ENCODE measurements around the gene VIM.

The VIM gene

DNA sequence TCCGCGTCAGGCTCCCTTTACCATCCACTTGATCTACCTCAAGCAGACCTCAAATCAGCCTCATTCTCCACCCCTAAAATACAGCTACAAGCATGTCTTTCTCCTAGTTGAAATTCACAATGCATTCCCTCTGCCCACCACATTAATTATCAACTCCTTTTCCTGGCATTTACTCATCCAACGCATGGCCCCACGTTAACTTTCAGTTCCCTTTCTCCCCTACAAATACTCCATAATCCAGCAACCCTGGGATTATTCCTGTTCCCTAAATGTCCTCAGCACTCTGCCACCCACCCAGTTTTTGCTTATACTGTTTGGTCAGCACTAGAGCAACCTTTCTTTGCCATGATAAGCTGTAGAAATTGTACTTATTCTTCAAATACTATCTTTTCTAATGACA is 5.7 kb upstream of the VIM start:
- H3K4me1 ChIP-seq (ENCODE audit: insufficient read depth, low read length), result peaks cover under 1% of the 10 kb centered on the region
- H3K4me3 ChIP-seq (ENCODE audit: low read depth in 1 of 2, low read length in 2 of 2), result no peak overlapping the region
- no peak overlapping the region for H3K9ac ChIP-seq (ENCODE audit: low read length)
- no peaks in the 10 kb centered on the region for H3K27me3 ChIP-seq (ENCODE audit: control insufficient read depth in 1 of 2, insufficient read depth in 2 of 2, low read length in 2 of 2)
- H3K9me3 ChIP-seq (ENCODE audit: low read length), result no peaks in the 10 kb centered on the region
- no peak overlapping the region for H3K27ac ChIP-seq (ENCODE audit: low read depth, low read length)
- no peaks in the 10 kb centered on the region for H3K36me3 ChIP-seq (ENCODE audit: insufficient read depth, low read length)

DNA sequence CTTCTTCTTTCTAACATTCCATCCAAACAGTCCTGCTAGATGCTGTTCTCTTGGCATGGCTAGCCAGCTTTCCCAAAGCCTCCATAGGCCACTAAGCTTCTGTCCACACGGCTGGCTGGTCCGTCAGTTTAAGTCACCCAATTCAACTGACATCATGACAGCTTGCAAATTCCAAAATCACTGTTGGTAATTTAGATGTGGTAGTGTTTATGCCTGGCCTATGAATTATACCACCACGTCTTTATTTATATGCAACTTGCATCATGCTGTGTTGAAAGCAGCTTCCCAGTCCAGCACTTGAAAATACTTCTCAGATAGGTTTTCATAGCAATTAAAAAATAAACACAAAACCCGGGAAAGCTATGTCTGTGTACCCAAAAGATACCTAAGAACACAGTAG is 2.2 kb upstream of the VIM start:
- Histone ChIP-seq H3K4me3 (ENCODE audit: low read depth in 1 of 2, low read length in 2 of 2) (no peak overlapping the region), H3K36me3 (ENCODE audit: insufficient read depth, low read length) (no peaks in the 10 kb centered on the region), H3K4me1 (ENCODE audit: insufficient read depth, low read length) (peaks cover 8% of the 10 kb centered on the region), H3K9ac (ENCODE audit: low read length) (no peak overlapping the region), H3K27ac (ENCODE audit: low read depth, low read length) (no peak overlapping the region), H3K27me3 (ENCODE audit: control insufficient read depth in 1 of 2, insufficient read depth in 2 of 2, low read length in 2 of 2) (no peaks in the 10 kb centered on the region), H3K9me3 (ENCODE audit: low read length) (no peaks in the 10 kb centered on the region)

DNA sequence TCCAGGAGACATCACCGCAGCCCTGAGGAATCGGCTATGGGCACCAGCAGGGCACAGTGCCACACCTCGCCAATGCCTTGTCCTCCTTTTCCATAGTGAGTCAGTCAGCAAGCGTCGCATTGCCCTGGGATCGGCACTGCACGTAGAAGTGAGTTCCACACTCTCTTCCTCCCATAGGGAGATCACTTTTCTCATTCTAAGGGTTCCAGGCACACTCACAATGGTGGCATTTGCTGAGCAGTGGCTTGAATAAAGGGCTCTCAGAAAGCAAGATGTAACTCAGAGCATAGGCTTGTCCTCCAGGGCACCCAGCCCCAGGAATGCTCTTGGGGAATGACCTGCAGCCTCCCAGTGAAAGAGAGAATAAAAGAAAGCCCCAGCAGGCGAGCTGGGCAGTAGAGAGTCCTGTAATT is 1.1 kb upstream of the VIM start:
- Histone ChIP-seq H3K27me3 (ENCODE audit: control insufficient read depth in 1 of 2, insufficient read depth in 2 of 2, low read length in 2 of 2) (no peaks in the 10 kb centered on the region), H3K36me3 (ENCODE audit: insufficient read depth, low read length) (peaks cover 9% of the 10 kb centered on the region), H3K27ac (ENCODE audit: low read depth, low read length) (peak overlapping the region; percentile 85), H3K4me3 (ENCODE audit: low read depth in 1 of 2, low read length in 2 of 2) (no peak overlapping the region), H3K4me1 (ENCODE audit: insufficient read depth, low read length) (peaks cover 18% of the 10 kb centered on the region), H3K9ac (ENCODE audit: low read length) (no peak overlapping the region), H3K9me3 (ENCODE audit: low read length) (no peaks in the 10 kb centered on the region)

DNA sequence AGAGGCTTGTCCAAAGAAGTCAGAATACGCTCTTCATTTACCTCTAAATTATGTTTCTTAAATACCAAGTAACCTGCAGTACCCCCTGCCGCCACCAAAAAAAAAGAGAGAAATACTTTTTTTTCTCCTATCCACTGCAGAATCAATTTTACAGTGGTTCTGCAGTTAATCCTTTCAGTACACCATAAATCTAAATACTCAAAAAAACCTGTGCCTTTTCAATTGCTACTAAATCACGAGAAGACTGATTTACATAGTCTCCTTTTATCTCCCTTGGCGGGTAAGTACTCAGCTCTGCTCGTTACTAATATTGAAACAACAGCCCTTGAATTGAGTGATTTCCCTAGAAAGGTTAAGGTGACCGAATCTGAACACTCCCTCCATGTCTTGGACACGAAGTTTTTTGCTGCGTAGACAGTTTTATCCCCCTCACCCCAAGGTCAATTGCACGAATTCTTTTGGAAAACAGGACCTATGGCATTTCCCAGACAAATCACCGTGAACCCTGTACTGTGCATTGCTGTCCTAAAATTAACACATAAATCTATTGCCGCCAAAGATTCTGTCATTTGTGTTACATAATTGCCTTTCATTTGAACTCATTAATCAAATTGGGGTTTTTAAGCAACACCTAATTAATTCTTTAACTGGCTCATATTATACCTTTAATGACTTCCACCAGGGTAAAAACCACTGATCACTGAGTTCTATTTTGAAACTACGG is 512 bp upstream of the VIM start:
- H3K27ac ChIP-seq (ENCODE audit: low read depth, low read length), result peak overlapping the region; percentile 85
- peak overlapping the region; percentile 31 for H3K9ac ChIP-seq (ENCODE audit: low read length)
- peaks cover 24% of the 10 kb centered on the region for H3K4me1 ChIP-seq (ENCODE audit: insufficient read depth, low read length)
- H3K27me3 ChIP-seq (ENCODE audit: control insufficient read depth in 1 of 2, insufficient read depth in 2 of 2, low read length in 2 of 2), result no peaks in the 10 kb centered on the region
- peak overlapping the region in 1 of 2 donors; percentile 63 for H3K4me3 ChIP-seq (ENCODE audit: low read depth in 1 of 2, low read length in 2 of 2)
- H3K9me3 ChIP-seq (ENCODE audit: low read length), result no peaks in the 10 kb centered on the region
- peaks cover 16% of the 10 kb centered on the region for H3K36me3 ChIP-seq (ENCODE audit: insufficient read depth, low read length)

DNA sequence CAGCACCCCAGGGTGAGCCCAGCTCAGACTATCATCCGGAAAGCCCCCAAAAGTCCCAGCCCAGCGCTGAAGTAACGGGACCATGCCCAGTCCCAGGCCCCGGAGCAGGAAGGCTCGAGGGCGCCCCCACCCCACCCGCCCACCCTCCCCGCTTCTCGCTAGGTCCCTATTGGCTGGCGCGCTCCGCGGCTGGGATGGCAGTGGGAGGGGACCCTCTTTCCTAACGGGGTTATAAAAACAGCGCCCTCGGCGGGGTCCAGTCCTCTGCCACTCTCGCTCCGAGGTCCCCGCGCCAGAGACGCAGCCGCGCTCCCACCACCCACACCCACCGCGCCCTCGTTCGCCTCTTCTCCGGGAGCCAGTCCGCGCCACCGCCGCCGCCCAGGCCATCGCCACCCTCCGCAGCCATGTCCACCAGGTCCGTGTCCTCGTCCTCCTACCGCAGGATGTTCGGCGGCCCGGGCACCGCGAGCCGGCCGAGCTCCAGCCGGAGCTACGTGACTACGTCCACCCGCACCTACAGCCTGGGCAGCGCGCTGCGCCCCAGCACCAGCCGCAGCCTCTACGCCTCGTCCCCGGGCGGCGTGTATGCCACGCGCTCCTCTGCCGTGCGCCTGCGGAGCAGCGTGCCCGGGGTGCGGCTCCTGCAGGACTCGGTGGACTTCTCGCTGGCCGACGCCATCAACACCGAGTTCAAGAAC is 1.1 kb downstream of the VIM start:
- Histone ChIP-seq H3K9ac (ENCODE audit: low read length) (peak overlapping the region; percentile 66), H3K9me3 (ENCODE audit: low read length) (no peaks in the 10 kb centered on the region), H3K36me3 (ENCODE audit: insufficient read depth, low read length) (peaks cover 29% of the 10 kb centered on the region), H3K27me3 (ENCODE audit: control insufficient read depth in 1 of 2, insufficient read depth in 2 of 2, low read length in 2 of 2) (no peaks in the 10 kb centered on the region), H3K4me3 (ENCODE audit: low read depth in 1 of 2, low read length in 2 of 2) (peak overlapping the region; percentile 90 to 92), H3K4me1 (ENCODE audit: insufficient read depth, low read length) (peaks cover 30% of the 10 kb centered on the region), H3K27ac (ENCODE audit: low read depth, low read length) (peak overlapping the region; percentile 92)

DNA sequence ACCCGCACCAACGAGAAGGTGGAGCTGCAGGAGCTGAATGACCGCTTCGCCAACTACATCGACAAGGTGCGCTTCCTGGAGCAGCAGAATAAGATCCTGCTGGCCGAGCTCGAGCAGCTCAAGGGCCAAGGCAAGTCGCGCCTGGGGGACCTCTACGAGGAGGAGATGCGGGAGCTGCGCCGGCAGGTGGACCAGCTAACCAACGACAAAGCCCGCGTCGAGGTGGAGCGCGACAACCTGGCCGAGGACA is 1.6 kb downstream of the VIM start:
- Histone ChIP-seq H3K9ac (ENCODE audit: low read length) (peak overlapping the region; percentile 66), H3K9me3 (ENCODE audit: low read length) (no peaks in the 10 kb centered on the region), H3K27ac (ENCODE audit: low read depth, low read length) (peak overlapping the region; percentile 92), H3K4me1 (ENCODE audit: insufficient read depth, low read length) (peaks cover 35% of the 10 kb centered on the region), H3K27me3 (ENCODE audit: control insufficient read depth in 1 of 2, insufficient read depth in 2 of 2, low read length in 2 of 2) (no peaks in the 10 kb centered on the region), H3K4me3 (ENCODE audit: low read depth in 1 of 2, low read length in 2 of 2) (peak overlapping the region; percentile 90 to 92), H3K36me3 (ENCODE audit: insufficient read depth, low read length) (peaks cover 34% of the 10 kb centered on the region)

DNA sequence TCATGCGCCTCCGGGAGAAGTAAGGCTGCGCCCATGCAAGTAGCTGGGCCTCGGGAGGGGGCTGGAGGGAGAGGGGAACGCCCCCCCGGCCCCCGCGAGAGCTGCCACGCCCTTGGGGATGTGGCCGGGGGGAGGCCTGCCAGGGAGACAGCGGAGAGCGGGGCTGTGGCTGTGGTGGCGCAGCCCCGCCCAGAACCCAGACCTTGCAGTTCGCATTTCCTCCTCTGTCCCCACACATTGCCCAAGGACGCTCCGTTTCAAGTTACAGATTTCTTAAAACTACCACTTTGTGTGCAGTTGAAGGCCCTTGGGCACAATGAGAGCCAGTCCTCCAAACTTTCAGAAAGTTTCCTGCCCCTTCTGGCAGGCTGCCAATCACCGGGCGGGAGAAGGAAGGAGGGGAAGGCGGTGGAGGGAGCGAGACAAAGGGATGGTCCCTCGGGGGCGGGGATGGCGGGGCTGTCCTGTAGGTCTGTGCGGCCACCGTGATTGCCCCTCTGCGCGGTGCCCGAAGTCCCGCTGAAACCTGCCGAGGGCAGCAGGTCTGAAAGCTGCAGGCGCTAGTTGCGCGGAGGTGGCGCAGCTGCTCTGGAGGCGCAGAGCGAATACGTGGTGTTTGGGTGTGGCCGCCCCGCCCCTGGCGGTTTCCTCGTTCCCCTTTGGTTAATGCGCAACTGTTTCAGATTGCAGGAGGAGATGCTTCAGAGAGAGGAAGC is 2.1 kb downstream of the VIM start:
- Histone ChIP-seq H3K9me3 (ENCODE audit: low read length) (no peaks in the 10 kb centered on the region), H3K27ac (ENCODE audit: low read depth, low read length) (peak overlapping the region; percentile 92), H3K4me1 (ENCODE audit: insufficient read depth, low read length) (peaks cover 39% of the 10 kb centered on the region), H3K36me3 (ENCODE audit: insufficient read depth, low read length) (peaks cover 39% of the 10 kb centered on the region), H3K4me3 (ENCODE audit: low read depth in 1 of 2, low read length in 2 of 2) (peak overlapping the region; percentile 90 to 92), H3K27me3 (ENCODE audit: control insufficient read depth in 1 of 2, insufficient read depth in 2 of 2, low read length in 2 of 2) (no peaks in the 10 kb centered on the region), H3K9ac (ENCODE audit: low read length) (peak overlapping the region; percentile 66)

DNA sequence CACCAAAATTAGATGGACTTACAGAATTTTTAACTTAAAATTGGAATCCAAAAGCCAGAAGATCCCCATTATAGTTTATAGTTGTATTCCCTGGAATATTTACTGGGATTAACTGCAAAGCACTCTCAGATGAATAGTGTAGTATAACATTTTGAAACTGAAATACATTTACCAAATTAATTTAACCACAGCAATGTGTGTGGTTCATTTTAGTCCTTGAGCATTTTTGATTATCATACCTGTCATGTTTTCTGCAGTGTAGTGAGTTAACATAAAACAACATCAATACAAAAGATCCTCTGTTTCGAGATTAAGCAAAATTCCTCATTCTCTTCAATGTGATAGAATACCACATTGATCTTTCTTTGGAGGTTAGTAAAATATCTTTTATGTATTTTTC is 3.7 kb downstream of the VIM start:
- Histone ChIP-seq H3K36me3 (ENCODE audit: insufficient read depth, low read length) (peaks cover 55% of the 10 kb centered on the region), H3K9ac (ENCODE audit: low read length) (peak overlapping the region; percentile 27), H3K4me3 (ENCODE audit: low read depth in 1 of 2, low read length in 2 of 2) (peak overlapping the region in 1 of 2 donors; percentile 90), H3K4me1 (ENCODE audit: insufficient read depth, low read length) (peaks cover 42% of the 10 kb centered on the region), H3K27me3 (ENCODE audit: control insufficient read depth in 1 of 2, insufficient read depth in 2 of 2, low read length in 2 of 2) (no peaks in the 10 kb centered on the region), H3K27ac (ENCODE audit: low read depth, low read length) (no peak overlapping the region), H3K9me3 (ENCODE audit: low read length) (no peaks in the 10 kb centered on the region)

DNA sequence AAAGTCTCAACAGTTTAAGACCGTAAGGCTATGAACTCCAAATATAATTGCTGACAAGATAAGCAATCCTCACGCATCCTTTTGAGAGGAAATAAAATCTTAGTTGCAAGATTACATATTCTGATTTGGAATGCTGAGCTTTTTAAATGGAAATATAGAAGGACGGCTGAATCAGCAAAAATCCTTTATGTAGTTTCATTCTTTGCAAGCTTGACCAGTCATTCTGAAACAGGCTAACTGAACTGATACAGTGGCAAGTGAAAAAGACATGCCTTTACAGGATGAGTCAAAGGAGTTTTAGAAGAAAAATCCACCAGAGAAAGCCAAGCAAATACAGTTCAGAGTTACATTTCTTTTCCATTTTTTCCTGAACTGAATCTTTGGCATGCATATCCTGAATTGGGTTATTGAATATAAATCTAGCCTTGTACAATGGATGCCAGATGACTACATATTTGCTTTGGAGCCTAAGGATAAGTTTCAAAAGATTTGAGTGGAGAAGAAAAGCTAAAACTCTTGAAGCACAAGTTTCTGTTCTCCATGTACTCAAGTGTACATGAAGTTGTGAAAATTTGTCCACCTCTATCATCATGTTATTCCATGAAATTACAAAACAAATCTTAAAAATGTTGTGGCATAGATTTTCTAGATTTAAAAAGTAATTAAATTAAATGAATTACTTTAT is 4.4 kb downstream of the VIM start:
- Histone ChIP-seq H3K9ac (ENCODE audit: low read length) (peak overlapping the region; percentile 27), H3K36me3 (ENCODE audit: insufficient read depth, low read length) (peaks cover 62% of the 10 kb centered on the region)

DNA sequence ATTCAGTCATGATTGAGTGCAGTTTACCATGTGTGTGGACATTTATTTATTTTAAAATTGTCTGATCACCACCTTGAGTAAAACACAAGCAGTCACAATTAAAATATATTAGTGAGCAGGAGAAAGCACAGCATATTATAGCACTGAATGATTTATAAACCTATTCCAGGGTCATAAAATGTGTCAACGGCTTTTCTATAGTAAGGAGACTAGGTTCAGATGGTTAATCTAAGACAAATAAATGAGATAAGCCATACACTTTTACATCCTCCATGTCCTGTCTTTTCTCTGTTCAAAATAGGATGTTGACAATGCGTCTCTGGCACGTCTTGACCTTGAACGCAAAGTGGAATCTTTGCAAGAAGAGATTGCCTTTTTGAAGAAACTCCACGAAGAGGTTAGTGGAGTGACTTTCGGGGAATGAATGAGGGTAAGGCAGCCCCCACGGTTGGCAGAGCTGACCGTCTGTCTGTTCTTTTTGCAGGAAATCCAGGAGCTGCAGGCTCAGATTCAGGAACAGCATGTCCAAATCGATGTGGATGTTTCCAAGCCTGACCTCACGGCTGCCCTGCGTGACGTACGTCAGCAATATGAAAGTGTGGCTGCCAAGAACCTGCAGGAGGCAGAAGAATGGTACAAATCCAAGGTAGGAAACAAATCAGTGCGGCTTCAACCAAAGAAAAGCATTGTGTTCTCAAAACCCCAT is 5.4 kb downstream of the VIM start:
- Histone ChIP-seq H3K27ac (ENCODE audit: low read depth, low read length) (no peak overlapping the region), H3K4me3 (ENCODE audit: low read depth in 1 of 2, low read length in 2 of 2) (peak overlapping the region in 1 of 2 donors; percentile 3), H3K27me3 (ENCODE audit: control insufficient read depth in 1 of 2, insufficient read depth in 2 of 2, low read length in 2 of 2) (no peaks in the 10 kb centered on the region), H3K4me1 (ENCODE audit: insufficient read depth, low read length) (peaks cover 37% of the 10 kb centered on the region), H3K9me3 (ENCODE audit: low read length) (no peaks in the 10 kb centered on the region), H3K36me3 (ENCODE audit: insufficient read depth, low read length) (peaks cover 68% of the 10 kb centered on the region), H3K9ac (ENCODE audit: low read length) (no peak overlapping the region)

More for the DNA sequence above, 4.4 kb downstream of the VIM start:
- Histone ChIP-seq H3K9me3 (ENCODE audit: low read length) (no peaks in the 10 kb centered on the region), H3K4me3 (ENCODE audit: low read depth in 1 of 2, low read length in 2 of 2) (peak overlapping the region in 1 of 2 donors; percentile 90), H3K27me3 (ENCODE audit: control insufficient read depth in 1 of 2, insufficient read depth in 2 of 2, low read length in 2 of 2) (no peaks in the 10 kb centered on the region), H3K4me1 (ENCODE audit: insufficient read depth, low read length) (peaks cover 41% of the 10 kb centered on the region), H3K27ac (ENCODE audit: low read depth, low read length) (no peak overlapping the region)

Measured in muscle layer of colon (tissue), 2 donors.